GM21723 (cell line): ENCODE measurements around the gene RRP7A.
"Not testable (repeated sequence)": the region's sequence is repeated elsewhere in the genome, so short reads cannot be mapped to it uniquely, and the experiment has no call there.

Experiments
- ATAC-seq: cut with Tn5 transposase; IDR thresholded peaks from one replicate; pipeline ENCODE4 v1.9.1; 2021; ENCODE audit warnings: mild to moderate bottlenecking, moderate library complexity; ENCODE audit not compliant: unreplicated experiment

RRP7A gene

DNA sequence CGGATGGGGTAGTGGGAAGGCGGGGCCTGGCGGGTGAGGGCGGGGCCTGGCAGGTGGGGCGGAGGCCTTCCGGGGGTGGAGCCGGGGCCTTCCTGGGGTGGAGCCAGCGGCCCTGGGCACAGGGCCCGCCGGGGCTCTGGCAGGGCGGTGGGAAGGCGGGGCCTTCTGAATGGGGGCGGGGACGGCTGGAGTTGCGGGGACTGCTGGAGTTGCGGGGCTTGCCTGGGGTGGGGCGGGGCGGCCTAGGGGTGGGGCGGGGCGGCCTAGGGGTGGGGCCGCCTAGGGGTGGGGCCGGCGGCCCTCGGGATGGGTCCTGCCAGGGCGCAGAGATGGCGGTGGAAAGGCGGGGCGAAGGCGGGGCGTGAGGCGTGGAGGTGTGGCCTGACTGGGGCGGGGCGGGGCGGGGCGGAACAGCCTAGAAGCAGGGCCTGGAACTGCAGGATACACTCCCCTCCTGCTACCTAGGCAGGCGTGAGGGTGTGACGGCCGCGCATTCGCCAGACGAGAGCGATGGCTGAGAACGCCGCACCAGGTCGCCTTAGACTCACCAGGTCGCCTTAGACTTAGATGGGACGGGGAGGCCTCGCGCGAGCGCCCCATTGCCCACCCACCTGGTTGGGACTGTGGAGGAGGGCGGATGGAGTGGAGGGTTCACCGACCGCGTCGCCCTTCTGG is 19.3 kb downstream of the RRP7A start:
- peak; percentile 61 for ATAC-seq

DNA sequence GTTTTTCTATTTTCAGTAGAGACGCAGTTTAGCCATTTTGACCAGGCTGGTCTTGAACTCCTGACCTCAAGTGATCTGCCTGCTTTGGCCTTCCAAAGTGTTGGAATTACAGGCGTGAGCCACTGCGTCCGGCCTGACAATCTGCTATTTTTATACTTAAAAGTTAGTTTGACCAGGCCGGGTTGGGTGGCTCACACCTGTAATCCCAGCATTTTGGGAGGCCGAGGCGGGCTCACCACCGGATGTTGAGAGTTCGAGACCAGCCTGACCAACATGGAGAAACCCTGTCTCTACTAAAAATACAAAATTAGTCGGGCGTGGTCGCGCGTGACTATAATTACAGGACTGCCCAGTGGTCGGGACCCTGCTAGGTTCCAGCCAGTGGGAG is 19.8 kb downstream of the RRP7A start:
- ATAC-seq: not testable (repeated sequence)

DNA sequence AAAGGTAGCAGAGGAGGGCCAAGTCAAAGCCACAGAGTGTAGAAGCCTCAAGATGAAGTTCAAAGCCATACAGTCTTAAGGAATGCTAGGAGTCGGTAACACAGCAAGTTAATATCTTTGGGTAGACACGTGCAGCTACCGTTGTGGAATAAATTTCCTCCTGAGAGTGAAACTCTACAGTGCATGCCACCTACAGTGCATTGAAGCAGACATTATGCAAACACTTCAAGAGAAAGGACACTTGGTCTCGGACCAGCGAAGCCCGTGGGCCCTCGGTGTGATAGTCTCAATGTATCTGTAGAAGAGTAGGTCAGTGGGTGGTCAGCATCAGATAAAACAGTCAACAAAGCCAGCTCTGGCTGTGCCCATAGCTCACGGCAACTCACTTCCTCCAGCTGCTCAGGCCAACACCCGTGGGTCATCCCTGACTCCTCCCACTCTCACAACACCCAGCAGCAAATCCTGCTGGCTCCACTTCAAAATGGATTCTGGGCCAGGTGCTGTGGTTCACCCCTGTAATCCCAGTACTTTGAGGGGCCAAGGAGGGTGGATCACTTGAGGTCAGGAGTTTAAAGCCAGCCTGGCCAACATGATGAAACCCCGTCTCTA is 24.0 kb downstream of the RRP7A start:
- not testable (repeated sequence) for ATAC-seq

DNA sequence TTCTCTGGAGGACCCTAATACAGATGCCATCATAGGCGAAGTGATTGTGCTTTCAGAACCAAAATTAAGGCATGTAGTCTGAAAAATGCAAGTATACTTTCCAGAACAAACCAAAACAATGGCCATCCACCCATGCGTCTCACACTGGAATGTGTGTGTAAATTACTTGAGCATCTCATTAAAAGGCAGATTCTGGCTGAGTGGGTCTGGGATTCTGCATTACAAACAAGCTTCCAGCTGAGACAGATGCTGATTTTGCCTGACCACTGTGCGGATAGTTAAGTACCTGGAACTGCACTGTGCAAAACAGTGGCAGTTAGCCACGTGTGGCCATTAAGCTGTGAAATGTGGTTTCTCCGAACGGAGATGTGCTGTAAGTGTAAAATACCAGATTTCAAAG is 26.2 kb downstream of the RRP7A start:
- ATAC-seq: no peak

DNA sequence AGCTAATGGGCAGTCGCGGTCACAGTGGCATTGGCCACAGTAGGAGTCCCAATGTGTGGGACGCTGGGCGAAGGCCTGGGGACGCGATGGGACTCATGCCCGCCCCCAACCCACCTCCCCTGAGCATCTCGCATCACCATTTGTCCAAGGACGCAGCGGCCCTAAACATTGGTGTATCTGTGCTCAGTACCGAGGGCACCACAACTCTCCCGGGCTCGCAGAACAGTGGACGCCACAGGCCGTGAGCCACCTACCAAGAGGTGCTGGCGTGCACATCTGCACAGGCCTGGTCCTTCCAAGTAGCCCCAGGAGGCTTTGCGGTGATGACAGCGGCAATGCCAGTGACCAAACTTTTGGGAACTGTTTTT is 27.3 kb downstream of the RRP7A start:
- no peak for ATAC-seq

DNA sequence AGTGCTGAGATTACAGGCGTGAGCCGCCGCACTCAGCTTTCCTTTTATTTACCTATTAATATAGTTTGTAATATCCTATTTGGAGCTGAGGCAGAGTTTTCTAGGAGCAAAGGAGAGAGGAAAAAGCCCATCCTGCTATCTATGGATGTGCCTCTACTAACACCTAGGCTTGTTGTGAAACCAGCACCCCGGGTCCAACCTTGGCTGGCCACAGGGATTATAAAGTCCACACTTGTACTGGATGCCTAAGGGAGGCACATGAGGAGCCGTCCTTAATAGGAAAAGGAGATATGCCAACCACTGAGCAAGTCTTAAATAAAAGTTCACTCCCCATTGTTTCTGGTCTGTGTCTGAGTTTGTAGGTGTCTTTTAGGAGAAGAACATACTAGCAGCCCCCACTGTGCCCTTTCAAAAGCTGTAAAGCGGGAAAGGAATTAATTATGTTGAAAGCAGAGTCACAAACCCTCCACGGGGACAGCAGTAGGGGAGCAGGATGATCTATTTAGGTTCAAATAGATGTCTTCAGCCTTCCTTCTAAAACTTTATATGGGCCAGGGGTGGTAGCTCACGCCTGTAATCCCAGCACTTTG is 29.3 kb downstream of the RRP7A start:
- no peak for ATAC-seq

DNA sequence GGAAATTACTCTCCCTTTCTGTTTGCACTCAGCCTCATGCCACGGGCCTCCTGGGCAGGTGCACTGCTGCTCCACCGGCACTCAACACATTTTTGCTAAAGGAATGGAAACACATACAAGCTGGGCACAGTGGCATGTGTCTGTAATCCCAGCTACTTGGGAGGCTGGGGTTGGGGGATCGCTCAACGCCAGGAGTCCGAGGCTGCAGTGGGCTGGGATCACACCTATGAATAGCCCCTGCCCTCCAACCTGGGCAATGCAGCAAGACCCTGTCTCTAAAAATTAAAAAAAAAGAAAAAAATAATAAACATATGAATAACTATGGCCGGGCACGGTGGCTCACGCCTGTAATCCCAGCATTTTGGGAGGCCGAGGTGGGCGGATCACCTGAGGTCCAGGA is 30.6 kb downstream of the RRP7A start:
- ATAC-seq: no peak

DNA sequence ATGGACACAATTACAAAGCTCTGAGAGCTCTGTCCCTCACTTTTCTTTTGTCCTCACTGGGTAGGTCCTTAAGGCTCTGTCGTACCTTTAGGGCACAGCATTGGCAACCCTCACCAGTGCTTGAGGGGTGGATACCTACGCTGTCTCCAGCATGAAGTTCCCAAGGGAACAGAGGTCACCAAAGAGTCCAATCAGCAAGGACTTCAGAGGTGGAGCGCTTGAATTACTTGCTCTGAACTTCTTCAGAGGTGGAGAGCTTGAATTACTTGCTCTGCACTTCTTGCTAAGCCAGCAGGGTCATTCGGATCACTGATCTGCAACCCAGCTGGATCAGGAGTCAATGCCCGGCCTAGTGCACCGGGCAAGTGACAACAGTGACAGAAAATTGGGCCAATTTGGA is 35.1 kb downstream of the RRP7A start:
- no peak for ATAC-seq

DNA sequence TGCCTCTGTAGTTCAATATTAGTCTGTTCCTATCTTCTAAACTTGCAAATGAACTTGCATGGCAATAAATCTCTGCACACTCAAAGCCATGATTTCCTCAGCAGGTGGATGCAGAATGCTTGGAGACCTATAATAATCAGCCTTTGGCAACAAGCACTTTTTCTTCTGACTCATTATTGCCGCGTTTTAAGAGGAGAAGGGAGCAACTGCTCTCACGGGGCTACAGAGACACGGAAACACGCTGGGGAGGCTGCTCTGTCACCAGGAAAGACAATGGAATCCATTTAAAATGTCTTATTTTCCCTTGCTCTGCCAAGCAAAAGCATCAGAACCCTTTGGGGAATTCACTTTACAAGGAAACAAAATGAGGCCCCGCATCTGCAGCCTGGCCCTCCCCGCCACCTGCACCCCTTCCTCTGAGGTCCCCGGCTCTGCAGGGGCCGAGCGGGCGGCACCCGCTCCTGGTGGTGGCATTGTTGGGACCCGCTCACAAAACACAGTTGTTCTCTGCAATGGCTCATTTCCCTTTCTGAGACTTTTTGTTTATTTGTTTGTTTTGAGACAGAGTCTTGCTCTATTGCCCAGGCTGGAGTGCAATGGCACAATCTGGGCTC is 35.9 kb downstream of the RRP7A start:
- not testable (repeated sequence) for ATAC-seq

DNA sequence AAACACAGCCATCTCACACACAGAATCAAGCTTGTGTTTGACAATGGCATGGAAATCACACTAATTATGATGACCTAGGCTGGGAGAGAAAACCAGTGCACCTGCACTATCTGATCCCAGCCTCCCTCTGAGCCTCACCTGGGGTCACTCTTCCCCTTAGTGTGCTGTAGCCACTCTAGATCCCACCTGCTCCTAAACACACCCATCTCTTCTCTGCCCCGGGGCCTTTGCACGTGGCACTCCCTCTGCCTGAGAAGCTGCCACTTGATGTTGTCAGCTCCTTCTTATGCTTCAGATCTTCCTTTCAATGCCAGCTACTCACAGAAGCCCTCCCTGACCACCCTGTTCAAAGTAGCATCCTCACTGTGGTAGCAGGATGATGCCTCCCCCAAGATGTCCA is 44.5 kb downstream of the RRP7A start:
- no peak for ATAC-seq

DNA sequence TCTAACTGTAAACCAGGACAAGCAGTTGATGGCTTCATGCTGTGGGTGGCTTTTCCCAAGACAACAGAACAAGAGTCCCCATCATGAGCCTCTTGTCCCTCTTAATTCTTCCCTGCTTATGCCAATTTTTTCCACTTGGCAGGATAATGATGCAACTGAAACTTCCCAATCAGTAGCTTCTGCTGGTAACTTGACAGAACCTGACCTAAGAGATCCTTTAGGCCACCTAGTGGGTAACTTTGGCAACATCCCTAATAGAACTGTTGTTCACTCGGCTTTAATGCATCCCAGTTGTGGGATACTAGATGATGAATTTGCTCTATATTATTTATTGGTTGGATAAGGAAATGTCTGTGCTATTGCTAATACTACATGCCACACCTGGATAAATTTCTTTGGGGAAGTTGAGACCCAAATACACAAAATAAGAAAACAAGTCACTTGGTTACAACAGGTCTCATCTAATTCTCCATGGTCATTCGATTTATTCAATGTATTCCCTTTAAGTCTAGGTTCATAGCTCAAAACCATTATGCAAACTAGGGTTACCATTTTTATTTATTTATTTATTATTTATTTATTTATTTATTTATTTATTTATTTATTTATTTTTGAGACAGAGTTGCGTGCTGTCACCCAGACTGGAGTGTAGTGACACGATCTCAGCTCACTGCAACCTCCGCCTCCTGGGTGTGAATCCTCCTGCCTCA is 46.0 kb downstream of the RRP7A start:
- ATAC-seq: no peak

DNA sequence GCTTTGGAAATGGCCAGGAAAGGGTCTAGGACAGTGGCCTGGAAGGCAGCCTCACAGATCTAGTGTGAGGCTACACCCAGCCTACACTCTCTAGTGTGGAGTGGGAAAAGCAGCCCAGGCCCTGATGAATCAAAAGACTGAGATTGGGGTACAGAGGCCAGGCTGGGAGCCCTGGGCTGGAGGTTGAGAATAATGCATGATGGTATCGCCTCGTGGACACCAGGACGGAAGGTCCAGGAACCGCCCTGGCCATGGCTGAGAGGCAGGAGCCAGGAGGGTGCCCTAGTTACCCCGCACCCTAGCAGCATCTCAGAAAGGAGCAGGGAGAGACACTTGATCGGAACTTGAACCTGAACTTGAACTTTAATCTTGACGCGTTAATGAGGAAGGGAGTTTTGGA is 46.9 kb downstream of the RRP7A start:
- no peak for ATAC-seq

DNA sequence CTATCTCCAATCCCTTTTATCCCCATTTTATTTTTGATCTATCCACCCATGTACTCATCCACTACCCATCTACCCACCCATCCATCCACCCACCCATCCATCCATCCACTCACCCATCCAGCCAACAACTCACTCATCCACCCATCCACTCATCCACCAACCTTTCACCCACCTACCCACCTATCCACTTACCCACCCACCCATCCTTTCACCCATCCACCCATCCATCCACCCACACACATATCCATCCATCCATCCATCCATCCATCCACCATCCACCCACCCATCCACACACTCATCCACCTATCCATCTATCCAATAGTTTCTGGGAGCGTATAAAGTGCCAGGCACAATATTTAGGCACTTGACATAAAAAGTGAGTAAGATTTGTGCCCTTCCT is 48.2 kb downstream of the RRP7A start:
- no peak for ATAC-seq

DNA sequence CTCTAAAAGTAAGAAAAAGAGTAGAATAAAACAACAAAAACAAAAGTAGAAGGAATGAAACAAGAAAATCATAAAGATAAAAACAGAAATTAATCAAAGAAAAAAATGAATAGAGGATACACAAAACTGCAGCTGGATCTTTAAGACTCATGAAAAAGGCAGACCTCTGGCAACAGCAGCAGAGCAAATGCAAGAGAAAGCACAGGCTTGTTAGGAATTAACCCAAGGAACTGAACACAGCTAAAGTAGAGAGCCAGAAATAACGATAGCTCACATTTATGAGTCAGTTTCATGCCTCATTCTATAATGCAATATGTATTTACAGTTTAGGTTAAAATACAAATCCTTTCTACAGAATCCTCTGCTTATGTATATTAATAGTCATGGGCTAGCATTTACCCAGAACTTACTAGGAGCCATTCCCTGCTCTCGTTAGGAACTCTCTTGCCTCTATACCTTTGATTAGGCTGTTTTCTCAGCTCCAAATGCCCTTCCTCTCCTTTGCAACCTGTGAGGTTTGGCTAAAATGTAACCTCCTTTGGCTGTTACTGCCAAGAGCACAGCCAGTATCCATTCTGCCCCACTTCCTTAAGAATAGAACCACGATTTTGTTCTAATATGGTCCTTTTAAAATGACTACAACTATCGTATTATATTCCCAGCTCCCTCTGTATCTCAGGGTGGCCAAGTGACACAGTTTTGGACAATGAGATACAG is 49.1 kb downstream of the RRP7A start:
- no peak for ATAC-seq

DNA sequence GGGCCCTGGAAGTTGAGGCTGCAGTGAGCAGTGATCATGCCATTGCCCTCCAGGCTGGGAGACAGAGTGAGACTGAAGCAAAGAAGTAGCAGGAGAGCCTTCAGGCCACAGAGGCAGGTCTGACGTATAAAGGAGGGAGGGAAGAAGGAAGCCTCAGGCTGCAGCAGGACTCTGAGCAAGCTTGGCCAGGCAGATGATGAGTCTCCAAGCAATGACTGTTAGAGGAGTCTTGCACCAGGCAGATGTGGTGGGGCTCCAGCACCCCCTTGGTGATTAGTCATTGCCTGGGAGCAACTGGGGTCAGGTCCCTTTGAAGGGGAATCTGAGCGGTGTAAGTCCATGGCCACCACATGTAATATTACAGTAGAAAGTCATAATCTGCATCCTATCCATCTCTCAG is 50.8 kb downstream of the RRP7A start:
- no peak for ATAC-seq

DNA sequence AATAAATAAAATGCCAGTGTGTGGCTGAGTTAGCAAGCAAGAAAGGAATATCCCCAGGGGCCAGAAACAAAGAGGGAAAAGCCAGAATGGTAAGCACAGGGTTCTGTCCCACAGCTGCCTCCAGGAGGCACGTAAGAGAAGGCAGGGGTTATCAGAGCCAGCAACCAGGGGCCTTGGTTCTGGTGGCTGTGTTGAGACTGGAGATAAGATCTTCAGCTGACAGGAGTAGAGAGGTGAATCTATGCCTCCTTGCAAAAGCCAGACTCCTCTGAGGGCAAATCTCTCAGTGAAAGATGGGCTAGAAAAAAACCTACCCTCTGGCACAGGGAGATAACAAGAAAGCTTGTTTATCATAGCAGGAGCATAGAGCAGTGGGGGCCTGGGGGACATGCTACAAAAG is 57.6 kb downstream of the RRP7A start:
- ATAC-seq: no peak

DNA sequence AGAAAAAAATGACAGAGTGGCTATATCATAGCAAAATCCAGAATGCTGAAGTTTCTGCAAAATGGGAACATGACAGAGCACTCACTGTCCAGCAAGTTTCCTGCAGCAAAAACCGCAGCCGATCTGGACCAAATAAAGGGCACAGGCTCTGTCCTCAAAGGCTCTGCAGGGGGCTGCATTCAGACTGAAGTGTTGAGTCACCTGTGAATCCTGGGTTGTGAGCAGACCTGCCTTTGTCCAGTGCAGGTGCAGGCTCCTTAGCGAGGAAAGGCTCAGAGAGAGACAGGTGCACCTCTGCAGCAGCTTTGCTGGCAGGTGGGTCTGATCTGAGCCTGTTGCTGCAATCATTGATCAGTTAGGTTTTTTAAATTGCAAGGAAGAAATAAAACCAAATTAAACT is 58.1 kb downstream of the RRP7A start:
- no peak for ATAC-seq
